Endodermal cell (in vitro differentiated cells): ENCODE results near the gene KRT12. TPM values are rescaled to one million over a fixed set of nuclear protein-coding genes. Genes with fewer than 3 reads are reported as not detected.

ENCODE experiments used
- DNase-seq: peaks from one replicate; pipeline ENCODE4 v3.0.0-alpha.2; 2017
- H3K27ac ChIP-seq: 2 replicates; pipeline ENCODE4 v1.5.1; 2013; ENCODE audit warnings: mild to moderate bottlenecking, low read depth, low read length, moderate library complexity
- H3K27me3 ChIP-seq: 2 replicates; pipeline ENCODE4 v1.6.1; 2013; ENCODE audit warnings: mild to moderate bottlenecking, low read length, moderate library complexity; ENCODE audit not compliant: insufficient read depth, control insufficient read depth, poor library complexity, severe bottlenecking
- H3K36me3 ChIP-seq: 2 replicates; pipeline ENCODE4 v1.7.0; 2013; ENCODE audit warnings: mild to moderate bottlenecking, low read length, moderate library complexity; ENCODE audit not compliant: control insufficient read depth, insufficient read depth
- H3K4me1 ChIP-seq: one replicate; pipeline ENCODE4 v1.7.0; 2013; ENCODE audit warnings: low read length; ENCODE audit not compliant: control insufficient read depth, insufficient read depth
- H3K4me3 ChIP-seq: 2 replicates; pipeline ENCODE4 v1.5.1; 2013; ENCODE audit warnings: mild to moderate bottlenecking, low read length, moderate library complexity
- H3K9ac ChIP-seq: 2 replicates; pipeline ENCODE4 v1.6.1; 2013; ENCODE audit warnings: mild to moderate bottlenecking, low read length, moderate library complexity; ENCODE audit not compliant: poor library complexity, severe bottlenecking; ENCODE audit errors: extremely low read depth
- H3K9me3 ChIP-seq: 2 replicates; pipeline ENCODE4 v1.6.1; 2013; ENCODE audit warnings: mild to moderate bottlenecking, low read length, moderate library complexity; ENCODE audit not compliant: control insufficient read depth
- H3K27ac Mint-ChIP-seq: 2 replicates; pipeline ENCODE4 v1.8.0; 2020; ENCODE audit warnings: mixed read lengths
- H3K27me3 Mint-ChIP-seq: 2 replicates; pipeline ENCODE4 v1.8.0; 2021; ENCODE audit warnings: mild to moderate bottlenecking, mixed read lengths; ENCODE audit not compliant: insufficient read depth
- H3K36me3 Mint-ChIP-seq: 2 replicates; pipeline ENCODE4 v1.8.0; 2020; ENCODE audit warnings: low read depth, mixed read lengths
- H3K4me1 Mint-ChIP-seq: 2 replicates; pipeline ENCODE4 v1.8.0; 2020; ENCODE audit warnings: mixed read lengths
- H3K4me3 Mint-ChIP-seq: 2 replicates; pipeline ENCODE4 v1.8.0; 2020; ENCODE audit warnings: mild to moderate bottlenecking, moderate library complexity, mixed read lengths
- H3K9me3 Mint-ChIP-seq: 2 replicates; pipeline ENCODE4 v1.8.0; 2020; ENCODE audit warnings: mild to moderate bottlenecking, mixed read lengths
- WGBS, 2 experiments: methylation state at CpG; one replicate each; pipeline versions ENCODE4 v1.1.5 to v1.1.7; 2013; ENCODE audit warnings: missing lambda C conversion rate in 2 of 2, mixed read lengths in 1 of 2; ENCODE audit not compliant: insufficient coverage in 1 of 2, insufficient read length in 1 of 2; 5-methylcytosine and 5-hydroxymethylcytosine counted together
- total RNA-seq, 2 donors: library from RNA; stranded (reverse); fragmentation: NEBNext Ultra II Directional in 1 of 2; extraction: Animal tissue kit (Norgen Biotek cat#: 25700) in 1 of 2; gene quantifications; 2 replicates in 1 of 2; 3 replicates in 1 of 2; pipeline ENCODE4 v1.2.1, GENCODE V29; 2021
- TF ChIP-seq, protein P1 (sequence below): fragments of 200-600 bp; sonication (generic); conservative IDR thresholded peaks from 2 replicates; pipeline ENCODE4 v1.5.0; 2021; ENCODE audit warnings: antibody characterized with exemption, mild to moderate bottlenecking

Gene KRT12
- total RNA-seq, 2 donors from 2014 or later, result not detected

DNA sequence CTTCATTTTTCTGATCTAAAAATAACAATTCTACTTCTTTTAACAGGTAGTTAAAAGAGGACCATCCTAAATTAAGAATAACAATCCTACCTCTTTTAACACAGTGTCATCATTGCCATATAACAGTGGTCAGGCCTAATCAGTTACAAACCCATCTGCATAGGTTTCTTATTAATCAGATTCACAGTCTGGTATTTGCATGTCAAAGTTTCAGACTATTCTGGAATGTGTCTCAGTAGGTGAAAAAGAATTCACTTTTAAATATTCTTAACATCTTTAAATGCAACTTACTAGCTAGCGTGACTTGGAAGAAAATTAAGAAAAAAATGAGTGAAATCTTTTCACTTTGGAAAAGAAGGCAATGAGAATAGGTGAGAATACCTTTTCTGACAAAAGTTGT, 6.8 kb upstream of the KRT12 start:
- Histone ChIP-seq H3K9me3 (peaks cover 7% of the 10 kb centered on the region), H3K9ac (no peak overlapping the region), H3K36me3 (no peaks in the 10 kb centered on the region), H3K4me3 (no peak overlapping the region), H3K4me1 (no peaks in the 10 kb centered on the region), H3K27me3 (no peaks in the 10 kb centered on the region), H3K27ac (no peak overlapping the region)
- Mint-ChIP-seq H3K4me3 (no peak overlapping the region), H3K27ac (no peak overlapping the region), H3K9me3 (no peaks in the 10 kb centered on the region), H3K36me3 (no peaks in the 10 kb centered on the region), H3K4me1 (peaks cover 13% of the 10 kb centered on the region), H3K27me3 (no peaks in the 10 kb centered on the region)
- 92% methylated on average over 1 of the region's 1 CpG; no CpG with 5 or more reads in 1 of the 2 experiments for WGBS, 2 experiments
- no peak for DNase-seq
- TF ChIP-seq, protein P1, sequence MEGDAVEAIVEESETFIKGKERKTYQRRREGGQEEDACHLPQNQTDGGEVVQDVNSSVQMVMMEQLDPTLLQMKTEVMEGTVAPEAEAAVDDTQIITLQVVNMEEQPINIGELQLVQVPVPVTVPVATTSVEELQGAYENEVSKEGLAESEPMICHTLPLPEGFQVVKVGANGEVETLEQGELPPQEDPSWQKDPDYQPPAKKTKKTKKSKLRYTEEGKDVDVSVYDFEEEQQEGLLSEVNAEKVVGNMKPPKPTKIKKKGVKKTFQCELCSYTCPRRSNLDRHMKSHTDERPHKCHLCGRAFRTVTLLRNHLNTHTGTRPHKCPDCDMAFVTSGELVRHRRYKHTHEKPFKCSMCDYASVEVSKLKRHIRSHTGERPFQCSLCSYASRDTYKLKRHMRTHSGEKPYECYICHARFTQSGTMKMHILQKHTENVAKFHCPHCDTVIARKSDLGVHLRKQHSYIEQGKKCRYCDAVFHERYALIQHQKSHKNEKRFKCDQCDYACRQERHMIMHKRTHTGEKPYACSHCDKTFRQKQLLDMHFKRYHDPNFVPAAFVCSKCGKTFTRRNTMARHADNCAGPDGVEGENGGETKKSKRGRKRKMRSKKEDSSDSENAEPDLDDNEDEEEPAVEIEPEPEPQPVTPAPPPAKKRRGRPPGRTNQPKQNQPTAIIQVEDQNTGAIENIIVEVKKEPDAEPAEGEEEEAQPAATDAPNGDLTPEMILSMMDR, result no peak

DNA sequence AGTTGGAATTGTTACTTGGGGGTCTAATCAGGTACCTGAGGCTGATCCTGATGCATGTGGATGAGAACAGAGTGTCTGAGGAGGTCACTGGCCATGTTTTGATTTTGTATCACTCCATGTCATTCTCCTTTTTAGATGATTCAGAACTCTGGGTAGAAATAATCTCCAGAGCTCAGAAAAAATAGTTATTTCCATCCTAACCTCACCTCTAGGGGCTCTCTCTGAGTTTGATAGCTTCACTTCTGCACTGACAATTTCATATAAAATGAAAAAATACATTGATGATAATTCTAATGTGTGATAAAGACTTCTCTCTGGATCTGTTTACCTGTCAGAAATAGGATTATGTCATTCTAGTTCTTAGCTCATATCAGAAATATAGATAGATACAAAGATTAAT, 6.2 kb upstream of the KRT12 start:
- no peak overlapping the region for H3K27ac ChIP-seq
- H3K4me1 Mint-ChIP-seq, result peaks cover 9% of the 10 kb centered on the region
- H3K9me3 ChIP-seq, result peaks cover 7% of the 10 kb centered on the region
- H3K4me1 ChIP-seq, result no peaks in the 10 kb centered on the region
- no peaks in the 10 kb centered on the region for H3K36me3 Mint-ChIP-seq
- H3K4me3 ChIP-seq, result no peak overlapping the region
- no peaks in the 10 kb centered on the region for H3K36me3 ChIP-seq
- no peak overlapping the region for H3K4me3 Mint-ChIP-seq
- H3K9me3 Mint-ChIP-seq, result no peaks in the 10 kb centered on the region
- H3K27ac Mint-ChIP-seq, result no peak overlapping the region
- TF ChIP-seq, protein P1, result peak; percentile 38
- H3K27me3 ChIP-seq, result no peaks in the 10 kb centered on the region
- DNase-seq, result no peak
- no peak overlapping the region for H3K9ac ChIP-seq
- H3K27me3 Mint-ChIP-seq, result no peaks in the 10 kb centered on the region

DNA sequence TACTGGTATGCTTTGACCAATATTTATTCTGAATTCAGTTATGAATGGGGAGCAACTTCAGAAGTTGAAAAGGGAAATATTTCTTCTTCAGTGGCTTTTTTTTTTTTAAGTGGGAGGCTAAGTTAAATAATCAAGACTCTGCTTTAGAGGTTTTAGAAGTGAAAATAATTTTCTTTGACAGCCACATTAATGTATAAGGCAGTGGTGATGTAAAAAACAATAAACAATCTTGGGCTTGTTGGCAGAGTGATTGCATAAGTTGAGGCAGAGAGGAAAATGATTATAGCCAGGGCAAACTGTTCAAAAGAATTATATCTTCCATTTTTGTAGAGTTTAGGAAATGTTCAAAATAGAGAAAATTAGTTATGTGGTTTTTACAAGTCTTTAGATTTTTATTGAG, 5.4 kb upstream of the KRT12 start:
- no peaks in the 10 kb centered on the region for H3K36me3 ChIP-seq
- H3K27ac ChIP-seq, result no peak overlapping the region
- no peak overlapping the region for H3K4me3 Mint-ChIP-seq
- H3K36me3 Mint-ChIP-seq, result no peaks in the 10 kb centered on the region
- H3K9ac ChIP-seq, result no peak overlapping the region
- no peak overlapping the region for H3K27ac Mint-ChIP-seq
- H3K9me3 Mint-ChIP-seq, result no peaks in the 10 kb centered on the region
- H3K9me3 ChIP-seq, result peaks cover 3% of the 10 kb centered on the region
- no peak overlapping the region for H3K4me3 ChIP-seq
- H3K4me1 ChIP-seq, result no peaks in the 10 kb centered on the region
- H3K27me3 ChIP-seq, result no peaks in the 10 kb centered on the region
- no peaks in the 10 kb centered on the region for H3K27me3 Mint-ChIP-seq
- no peak for DNase-seq
- TF ChIP-seq, protein P1, result no peak
- H3K4me1 Mint-ChIP-seq, result peaks cover 4% of the 10 kb centered on the region
